ENCODE data around the gene FAM131C. TPM values are rescaled to one million over a fixed set of nuclear protein-coding genes. Genes with fewer than 3 reads are reported as not detected.

The FAM131C gene
- total RNA-seq, 5 donors from 2014 or later (not counting 1 experiment from before 2014, with no cell fraction given) = 0.30 TPM; not detected in 4

DNA sequence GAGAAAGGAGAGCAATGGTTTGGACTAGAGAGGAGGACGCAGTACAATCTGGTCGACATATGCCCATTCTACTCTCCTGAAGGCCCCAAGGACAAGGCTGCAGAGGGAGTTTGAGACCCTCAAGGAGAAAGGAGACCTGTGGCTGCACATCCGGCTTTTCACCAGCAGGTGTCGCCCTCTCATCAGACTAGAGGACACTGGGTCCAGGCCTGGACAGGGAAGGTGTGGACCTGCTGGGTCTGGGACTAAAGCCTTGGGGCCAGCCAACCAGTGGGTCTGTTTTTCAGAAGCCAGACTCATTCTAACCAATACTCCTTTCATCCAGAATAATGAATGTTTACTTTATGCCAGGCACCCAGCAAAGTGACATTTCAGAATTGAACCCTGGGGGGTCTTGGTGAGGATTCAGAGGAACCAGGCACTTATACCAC lies 64.4 kb downstream of the FAM131C start:
- DNase-seq (peak; percentile 24 to 81 (median 61)), ATAC-seq (replicated peaks in 1 of 4) (peak; percentile 54 to 72 (median 62))
- Histone ChIP-seq H3K27me3 (replicated peaks in 1 of 2; ENCODE audit: control insufficient read depth in 2 of 2, extremely low read depth in 1 of 2, insufficient read depth in 2 of 2, low read length in 1 of 2) (peaks cover 0 to 36% of the 10 kb centered on the region in 2 experiments), H3K36me3 (ENCODE audit: control insufficient read depth in 2 of 2, extremely low read depth in 1 of 2, insufficient read depth in 1 of 2, low read length in 1 of 2) (no peaks in the 10 kb centered on the region), H3K4me3 (ENCODE audit: control insufficient read depth in 1 of 2, extremely low read depth in 1 of 2, low read length in 1 of 2) (no peak overlapping the region), H3K9me3 (no peaks in the 10 kb centered on the region), H3K27ac (ENCODE audit: low read length) (no peak overlapping the region), H3K4me1 (ENCODE audit: control insufficient read depth in 1 of 2, extremely low read depth in 1 of 2, insufficient read depth in 2 of 2, low read length in 2 of 2) (peaks cover 3 to 13% of the 10 kb centered on the region in 2 experiments)
- Mint-ChIP-seq H3K4me1 (peaks cover 4 to 5% (median 5%) of the 10 kb centered on the region in 3 donors), H3K27me3 (peaks cover 3 to 4% of the 10 kb centered on the region in 2 donors), H3K27ac (no peak overlapping the region), H3K4me3 (no peak overlapping the region), H3K9me3 (no peaks in the 10 kb centered on the region), H3K36me3 (no peaks in the 10 kb centered on the region)
- ChIA-PET CTCF (interaction anchor here in 1 of 2 donors (1.0 kb wide), 1 partner anchor 22 kb away, joined by 3 read pairs; no protein-coding TSS in a partner anchor), POLR2A (no interaction called here)
- WGBS (ENCODE audit: insufficient coverage) = 0% methylated on average over 3 of the region's 4 CpGs

Other genes with a start within 250 kb of the FAM131C start
- gene SPEN, start 225.9 kb downstream of the FAM131C start, total RNA-seq = 10 to 100 TPM; 69.9 to 81.1 (median 72.1) TPM
- 10 to 100 TPM; 66.6 to 82.6 (median 78.3) TPM for gene ZBTB17, start 97.5 kb downstream of the FAM131C start, total RNA-seq
- not detected for gene SRARP, start 69.4 kb downstream of the FAM131C start, total RNA-seq
- gene HSPB7, start 55.6 kb downstream of the FAM131C start, total RNA-seq = under 1 TPM in 1 of 5 donors, not detected in 4; 0.19 TPM
- gene CLCNKA, start 51.6 kb downstream of the FAM131C start, total RNA-seq = not detected
- not detected for gene CLCNKB, start 29.9 kb downstream of the FAM131C start, total RNA-seq
- under 1 TPM in 4 of 5 donors, not detected in 1; 0.19 to 0.66 (median 0.41) TPM for gene EPHA2, start 82.4 kb upstream of the FAM131C start, total RNA-seq
- 10 to 100 TPM in 3 of 5 donors, 1 to 10 TPM in 2; 7.0 to 17.6 (median 12.3) TPM for gene ARHGEF19, start 139.0 kb upstream of the FAM131C start, total RNA-seq
- 10 to 100 TPM in 3 of 5 donors, 1 to 10 TPM in 2; 6.6 to 13.2 (median 11.3) TPM for gene CPLANE2, start 163.5 kb upstream of the FAM131C start, total RNA-seq

All from T-cell (primary cell).